Ureter (tissue), 1 donor: ENCODE data around the gene UAP1L1. TPM values are rescaled to one million over a fixed set of nuclear protein-coding genes. Genes with fewer than 3 reads are reported as not detected.

Experiments
- DNase-seq: peaks from one replicate; pipeline ENCODE4 v3.0.0-alpha.2; 2020; ENCODE audit warnings: low spot score
- total RNA-seq: library from RNA; stranded (reverse); gene quantifications from one replicate; pipeline ENCODE4 v1.2.4, GENCODE V29; 2023
- donor health status: DM: yes; HTN: yes; CAD: no.

The UAP1L1 gene
- total RNA-seq, 1 donor from 2014 or later, result 12.7 TPM

- DNase-seq, result no peak
Measured at GRCh38 chr9:137096785-137097546, 19.6 kb downstream of the UAP1L1 start.

GRCh38 chr9:137097761-137098462, 20.6 kb downstream of the UAP1L1 start:
- no peak for DNase-seq

GRCh38 chr9:137099231-137099630, 21.9 kb downstream of the UAP1L1 start:
- DNase-seq, result no peak

- no peak for DNase-seq
Measured at GRCh38 chr9:137103206-137103999, 26.1 kb downstream of the UAP1L1 start.

GRCh38 chr9:137105814-137106661, 28.7 kb downstream of the UAP1L1 start:
- DNase-seq, result no peak

GRCh38 chr9:137106662-137107250, 29.4 kb downstream of the UAP1L1 start:
- no peak for DNase-seq

- no peak for DNase-seq
Measured at GRCh38 chr9:137107312-137107921, 30.1 kb downstream of the UAP1L1 start.

- DNase-seq, result no peak
Measured at GRCh38 chr9:137107982-137108381, 30.7 kb downstream of the UAP1L1 start.

- no peak for DNase-seq
Measured at GRCh38 chr9:137108608-137109249, 31.4 kb downstream of the UAP1L1 start.

GRCh38 chr9:137109250-137110146, 32.2 kb downstream of the UAP1L1 start:
- no peak for DNase-seq

- no peak for DNase-seq
Measured at GRCh38 chr9:137110147-137110910, 33.0 kb downstream of the UAP1L1 start.

- no peak for DNase-seq
Measured at GRCh38 chr9:137110911-137111787, 33.8 kb downstream of the UAP1L1 start.

GRCh38 chr9:137111788-137112563, 34.7 kb downstream of the UAP1L1 start:
- no peak for DNase-seq

- DNase-seq, result no peak
Measured at GRCh38 chr9:137112564-137113384, 35.5 kb downstream of the UAP1L1 start.

- DNase-seq, result no peak
Measured at GRCh38 chr9:137113385-137114159, 36.3 kb downstream of the UAP1L1 start.
